ENCODE results near the gene ZBTB21. TPM values are rescaled to one million over a fixed set of nuclear protein-coding genes. Genes with fewer than 3 reads are reported as not detected.

ZBTB21 gene
- total and polyA plus RNA-seq, 9 of the 15 experiments (the other 6 are each of a cell fraction or from before 2014, with no cell fraction given): 2.2 to 15.2 (median 8.7) TPM

GRCh38 chr21:42059721-42060120 is 49.6 kb upstream of the ZBTB21 start:
- H3K9me1 ChIP-seq (ENCODE audit: control insufficient read depth, insufficient read depth, low read length): no peaks in the 10 kb centered on the region
- H3K9me3 ChIP-seq (replicated peaks; ENCODE audit: control insufficient read depth, insufficient read depth, low read depth, low read length): no peaks in the 10 kb centered on the region
- in situ Hi-C loops (cut with MboI): no loop called here
- H3K9ac ChIP-seq (ENCODE audit: insufficient read depth in 1 of 2, low read depth in 2 of 2, low read length in 2 of 2): no peak overlapping the region
- no peaks in the 10 kb centered on the region for H3K79me2 ChIP-seq (ENCODE audit: control insufficient read depth, insufficient read depth, low read length)
- no TSS peak for BruUV-seq (replicated peaks)
- peaks cover 0 to 12% of the 10 kb centered on the region in 2 experiments; a peak in 1 of 5 replicates for H3K4me1 ChIP-seq (replicated peaks in 1 of 2; ENCODE audit: control insufficient read depth in 2 of 2, insufficient read depth in 2 of 2, low read length in 2 of 2)
- POLR2A ChIA-PET: no interaction called here
- H3K4me2 ChIP-seq (ENCODE audit: insufficient read depth, low read length): no peak overlapping the region
- intact Hi-C loops (cut with micrococcal nuclease): no loop called here
- WGBS (ENCODE audit: insufficient coverage, low coverage, missing lambda C conversion rate): 3% methylated on average over 9 of the region's 10 CpGs
- ATAC-seq: no peak
- no peak for DNase-seq (ENCODE audit: extremely low read depth in 1 of 4, low spot score in 3 of 4)
- peaks cover 12% of the 10 kb centered on the region; the same call in 1 of the 2 replicates for H4K20me1 ChIP-seq (replicated peaks; ENCODE audit: control insufficient read depth, insufficient read depth, low read length)
- FAIRE-seq: no peak
- H3K4me3 ChIP-seq: no peak overlapping the region
- peaks cover 82 to 99% of the 10 kb centered on the region in 2 experiments for H3K27me3 ChIP-seq (ENCODE audit: control insufficient read depth in 2 of 2, insufficient read depth in 2 of 2, low read length in 2 of 2)
- no peaks in the 10 kb centered on the region for H3K36me3 ChIP-seq (ENCODE audit: control insufficient read depth, insufficient read depth, low read length)
- no peak overlapping the region for H2AFZ ChIP-seq (ENCODE audit: low read depth, low read length)
- CTCF ChIA-PET (ENCODE audit: low intra/inter-chr PET ratio): no interaction called here
- H3K27ac ChIP-seq (ENCODE audit: extremely low read depth, low read depth, low read length): no peak overlapping the region
- TF ChIP-seq UBTF (IDR thresholded peaks at IDR 0.05; ENCODE audit: borderline replicate concordance in 1 of 2, low read depth in 2 of 2, low read length in 2 of 2) (no peak), HINFP (tag; conservative IDR thresholded peaks at IDR 0.05; ENCODE audit: low read depth) (no peak)

Data from K562 (cell line).